Measurements from ENCODE around the gene GRAP2.
A peak's percentile ranks its signal among the peaks of the same experiment; 100 is the strongest.

GRAP2 gene

DNA sequence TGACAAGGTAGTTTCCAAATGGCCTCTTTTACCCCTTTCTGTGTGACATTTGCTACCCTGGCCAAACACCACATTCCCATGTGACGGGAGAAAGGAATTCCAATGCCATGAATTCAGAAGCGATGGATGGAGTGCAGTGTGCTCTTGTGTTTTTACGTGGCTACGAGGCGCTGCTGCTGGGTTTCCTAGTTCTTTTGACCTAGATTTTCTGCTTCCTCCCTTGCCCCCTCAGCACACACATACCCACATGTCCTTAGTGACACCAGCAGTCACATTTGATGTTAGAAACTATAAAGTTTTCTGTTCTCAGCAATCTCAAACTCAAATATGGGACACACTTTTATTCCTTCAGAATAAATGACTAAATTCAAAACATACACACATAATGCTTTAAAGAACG is 51.5 kb downstream of the GRAP2 start:
- Histone ChIP-seq H3K27me3 (ENCODE audit: control insufficient read depth in 2 of 2, insufficient read depth in 2 of 2, low read length in 2 of 2) (no peaks in the 10 kb centered on the region), H3K27ac (ENCODE audit: low read depth in 2 of 2, low read length in 2 of 2) (no peak overlapping the region), H3K9ac (ENCODE audit: low read depth in 1 of 2, low read length in 2 of 2) (no peak overlapping the region), H3K9me3 (ENCODE audit: control insufficient read depth in 2 of 2, low read length in 2 of 2) (no peaks in the 10 kb centered on the region), H3K4me1 (ENCODE audit: control insufficient read depth in 2 of 2, insufficient read depth in 2 of 2, low read length in 2 of 2) (peaks cover 0 to 3% of the 10 kb centered on the region in 2 donors), H3K36me3 (ENCODE audit: control insufficient read depth in 2 of 2, insufficient read depth in 2 of 2, low read length in 2 of 2) (no peaks in the 10 kb centered on the region), H3K4me3 (ENCODE audit: low read length in 2 of 2) (no peak overlapping the region)

DNA sequence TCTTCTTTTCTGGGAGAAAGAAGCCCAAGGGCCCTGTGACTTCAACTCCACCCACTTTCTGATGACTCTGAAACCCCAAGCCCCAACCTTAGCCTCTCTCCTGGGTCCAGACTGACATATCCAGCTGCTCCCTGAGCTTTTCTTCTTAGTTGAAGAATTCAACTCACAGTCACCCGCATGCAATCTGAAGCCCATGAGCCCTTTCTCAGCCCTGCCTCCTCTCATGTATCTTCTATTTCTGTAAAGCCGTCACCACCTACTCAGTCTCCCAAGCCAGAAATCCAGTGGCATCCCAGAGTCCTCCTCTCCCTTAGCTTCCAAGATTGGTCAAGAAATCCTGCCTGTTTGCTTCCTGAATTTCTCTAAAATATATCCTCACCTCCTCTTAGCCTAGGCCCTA is 52.2 kb downstream of the GRAP2 start:
- H3K9me3 ChIP-seq (ENCODE audit: control insufficient read depth in 2 of 2, low read length in 2 of 2): no peaks in the 10 kb centered on the region
- H3K4me3 ChIP-seq (ENCODE audit: low read length in 2 of 2): no peak overlapping the region
- H3K36me3 ChIP-seq (ENCODE audit: control insufficient read depth in 2 of 2, insufficient read depth in 2 of 2, low read length in 2 of 2): no peaks in the 10 kb centered on the region
- no peak overlapping the region for H3K9ac ChIP-seq (ENCODE audit: low read depth in 1 of 2, low read length in 2 of 2)
- no peak overlapping the region for H3K27ac ChIP-seq (ENCODE audit: low read depth in 2 of 2, low read length in 2 of 2)
- no peaks in the 10 kb centered on the region for H3K27me3 ChIP-seq (ENCODE audit: control insufficient read depth in 2 of 2, insufficient read depth in 2 of 2, low read length in 2 of 2)
- peaks cover 0 to 5% of the 10 kb centered on the region in 2 donors for H3K4me1 ChIP-seq (ENCODE audit: control insufficient read depth in 2 of 2, insufficient read depth in 2 of 2, low read length in 2 of 2)

DNA sequence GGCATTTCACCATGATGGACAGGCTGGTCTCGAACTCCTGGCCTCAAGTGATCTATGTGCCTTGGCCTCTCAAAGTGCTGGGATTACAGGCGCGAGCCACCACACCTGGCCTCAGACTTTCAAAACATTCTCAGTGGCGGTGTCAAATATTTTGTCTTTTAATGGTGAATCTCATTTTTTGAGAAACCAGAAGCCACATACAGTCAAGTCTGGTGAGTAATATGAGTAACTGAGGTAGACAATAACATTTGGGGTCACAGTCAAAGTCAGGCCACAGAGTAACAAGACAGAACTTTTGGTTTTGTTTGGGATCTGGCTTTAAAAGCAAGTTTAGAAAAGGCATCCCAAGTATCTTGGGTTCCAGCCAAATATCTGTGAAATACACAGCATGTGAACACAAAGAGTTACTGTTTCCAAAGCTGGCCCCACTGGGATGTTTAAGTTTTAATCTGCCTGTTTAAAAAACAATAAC is 53.7 kb downstream of the GRAP2 start:
- H3K4me3 ChIP-seq (ENCODE audit: low read length in 2 of 2): no peak overlapping the region
- no peaks in the 10 kb centered on the region for H3K27me3 ChIP-seq (ENCODE audit: control insufficient read depth in 2 of 2, insufficient read depth in 2 of 2, low read length in 2 of 2)
- no peak overlapping the region for H3K9ac ChIP-seq (ENCODE audit: low read depth in 1 of 2, low read length in 2 of 2)
- H3K27ac ChIP-seq (ENCODE audit: low read depth in 2 of 2, low read length in 2 of 2): no peak overlapping the region
- no peaks in the 10 kb centered on the region for H3K36me3 ChIP-seq (ENCODE audit: control insufficient read depth in 2 of 2, insufficient read depth in 2 of 2, low read length in 2 of 2)
- no peaks in the 10 kb centered on the region for H3K9me3 ChIP-seq (ENCODE audit: control insufficient read depth in 2 of 2, low read length in 2 of 2)
- H3K4me1 ChIP-seq (ENCODE audit: control insufficient read depth in 2 of 2, insufficient read depth in 2 of 2, low read length in 2 of 2): peaks cover 0 to 5% of the 10 kb centered on the region in 2 donors

DNA sequence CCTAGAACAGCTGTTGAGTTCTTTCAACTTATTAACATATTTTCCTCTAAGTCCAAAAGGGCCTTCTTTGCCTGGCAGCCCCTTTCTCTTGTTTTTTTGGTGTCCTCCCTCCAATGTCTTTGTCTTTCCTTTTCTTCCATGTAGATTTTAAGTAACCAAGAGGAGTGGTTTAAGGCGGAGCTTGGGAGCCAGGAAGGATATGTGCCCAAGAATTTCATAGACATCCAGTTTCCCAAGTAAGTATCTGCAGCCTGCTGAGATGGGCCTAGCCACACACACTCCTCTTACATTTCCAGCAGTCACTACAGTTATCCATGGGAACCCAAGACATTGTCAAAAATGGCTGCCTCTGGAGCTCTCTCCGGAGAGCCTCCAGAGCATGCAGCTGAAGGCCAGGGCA is 54.8 kb downstream of the GRAP2 start:
- Histone ChIP-seq H3K4me1 (ENCODE audit: control insufficient read depth in 2 of 2, insufficient read depth in 2 of 2, low read length in 2 of 2) (peaks cover 0 to 5% of the 10 kb centered on the region in 2 donors), H3K4me3 (ENCODE audit: low read length in 2 of 2) (no peak overlapping the region), H3K9ac (ENCODE audit: low read depth in 1 of 2, low read length in 2 of 2) (no peak overlapping the region), H3K27me3 (ENCODE audit: control insufficient read depth in 2 of 2, insufficient read depth in 2 of 2, low read length in 2 of 2) (no peaks in the 10 kb centered on the region), H3K27ac (ENCODE audit: low read depth in 2 of 2, low read length in 2 of 2) (no peak overlapping the region), H3K36me3 (ENCODE audit: control insufficient read depth in 2 of 2, insufficient read depth in 2 of 2, low read length in 2 of 2) (no peaks in the 10 kb centered on the region), H3K9me3 (ENCODE audit: control insufficient read depth in 2 of 2, low read length in 2 of 2) (no peaks in the 10 kb centered on the region)

DNA sequence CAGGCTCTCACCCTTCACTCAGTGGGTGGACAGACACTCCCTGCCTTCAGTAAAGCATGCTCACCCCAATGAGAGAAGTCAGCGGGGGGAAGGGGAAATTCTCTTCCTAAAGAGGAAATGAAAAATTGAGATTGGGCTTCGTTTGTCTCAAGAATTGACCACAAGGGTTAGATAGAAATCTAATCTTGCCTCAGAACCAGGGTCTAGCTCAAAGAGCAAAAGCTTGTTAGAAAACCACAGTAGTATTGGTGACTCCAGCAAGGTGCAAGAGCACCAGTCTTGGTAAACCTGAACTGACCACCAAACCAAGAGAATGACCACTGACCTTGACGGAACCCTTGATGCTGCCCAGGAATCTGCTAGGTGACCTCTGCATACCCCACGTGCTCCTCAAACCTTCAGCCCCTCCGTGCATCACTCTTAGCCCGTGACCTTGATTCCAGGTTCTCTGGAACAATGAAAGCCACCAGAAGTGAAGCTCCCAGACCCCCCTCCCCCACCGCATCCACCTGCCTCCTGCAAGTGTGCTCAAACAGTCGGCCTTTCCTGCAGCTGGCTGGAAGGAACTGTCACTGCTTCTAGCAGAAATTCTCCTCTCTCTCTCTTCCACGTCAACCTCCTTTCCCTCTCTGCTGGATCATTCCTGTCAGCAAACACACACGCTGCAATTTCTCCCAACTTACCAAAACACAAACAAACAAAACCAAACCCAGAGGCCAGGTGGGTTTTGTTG is 56.2 kb downstream of the GRAP2 start:
- no peaks in the 10 kb centered on the region for H3K36me3 ChIP-seq (ENCODE audit: control insufficient read depth in 2 of 2, insufficient read depth in 2 of 2, low read length in 2 of 2)
- H3K4me1 ChIP-seq (ENCODE audit: control insufficient read depth in 2 of 2, insufficient read depth in 2 of 2, low read length in 2 of 2): peaks cover 0 to 5% of the 10 kb centered on the region in 2 donors
- H3K27me3 ChIP-seq (ENCODE audit: control insufficient read depth in 2 of 2, insufficient read depth in 2 of 2, low read length in 2 of 2): no peaks in the 10 kb centered on the region
- H3K9me3 ChIP-seq (ENCODE audit: control insufficient read depth in 2 of 2, low read length in 2 of 2): no peaks in the 10 kb centered on the region
- no peak overlapping the region for H3K9ac ChIP-seq (ENCODE audit: low read depth in 1 of 2, low read length in 2 of 2)
- no peak overlapping the region for H3K4me3 ChIP-seq (ENCODE audit: low read length in 2 of 2)
- no peak overlapping the region for H3K27ac ChIP-seq (ENCODE audit: low read depth in 2 of 2, low read length in 2 of 2)

DNA sequence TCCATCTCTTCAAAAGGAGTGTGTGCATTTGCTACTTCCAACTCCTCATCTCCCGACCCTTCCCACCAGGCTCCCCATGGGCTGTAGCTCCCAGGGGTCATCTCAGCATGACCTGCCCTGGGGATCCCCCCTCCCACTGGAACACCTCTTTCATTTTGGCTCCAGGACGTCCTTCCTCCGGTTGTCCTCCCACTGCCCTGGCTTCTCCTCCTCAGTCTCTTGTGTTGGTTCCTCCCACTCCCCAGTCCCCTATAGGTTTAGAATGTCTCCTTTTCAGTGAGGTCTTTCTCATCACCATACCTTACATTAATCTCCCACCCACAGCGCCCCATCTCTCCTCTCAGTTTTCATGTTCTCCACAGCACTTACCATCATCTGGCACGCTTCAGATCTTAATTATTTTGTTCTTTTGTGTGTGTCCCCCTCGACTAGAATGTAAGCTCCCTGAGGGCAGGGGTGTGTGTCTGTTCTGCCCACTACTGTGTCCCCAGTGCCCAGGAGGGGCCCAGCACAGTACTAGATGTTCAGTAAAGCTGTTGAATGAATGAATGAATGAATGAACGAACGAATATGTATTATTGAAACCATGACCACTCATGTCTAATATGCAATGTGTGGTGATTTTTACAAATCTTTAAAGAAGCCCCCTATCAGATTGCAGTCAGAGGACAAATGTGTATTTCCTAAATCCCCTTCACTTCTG is 57.3 kb downstream of the GRAP2 start:
- H3K4me3 ChIP-seq (ENCODE audit: low read length in 2 of 2): no peak overlapping the region
- H3K36me3 ChIP-seq (ENCODE audit: control insufficient read depth in 2 of 2, insufficient read depth in 2 of 2, low read length in 2 of 2): no peaks in the 10 kb centered on the region
- H3K27me3 ChIP-seq (ENCODE audit: control insufficient read depth in 2 of 2, insufficient read depth in 2 of 2, low read length in 2 of 2): no peaks in the 10 kb centered on the region
- H3K27ac ChIP-seq (ENCODE audit: low read depth in 2 of 2, low read length in 2 of 2): no peak overlapping the region
- H3K9ac ChIP-seq (ENCODE audit: low read depth in 1 of 2, low read length in 2 of 2): no peak overlapping the region
- peaks cover 0 to 5% of the 10 kb centered on the region in 2 donors for H3K4me1 ChIP-seq (ENCODE audit: control insufficient read depth in 2 of 2, insufficient read depth in 2 of 2, low read length in 2 of 2)
- H3K9me3 ChIP-seq (ENCODE audit: control insufficient read depth in 2 of 2, low read length in 2 of 2): no peaks in the 10 kb centered on the region

DNA sequence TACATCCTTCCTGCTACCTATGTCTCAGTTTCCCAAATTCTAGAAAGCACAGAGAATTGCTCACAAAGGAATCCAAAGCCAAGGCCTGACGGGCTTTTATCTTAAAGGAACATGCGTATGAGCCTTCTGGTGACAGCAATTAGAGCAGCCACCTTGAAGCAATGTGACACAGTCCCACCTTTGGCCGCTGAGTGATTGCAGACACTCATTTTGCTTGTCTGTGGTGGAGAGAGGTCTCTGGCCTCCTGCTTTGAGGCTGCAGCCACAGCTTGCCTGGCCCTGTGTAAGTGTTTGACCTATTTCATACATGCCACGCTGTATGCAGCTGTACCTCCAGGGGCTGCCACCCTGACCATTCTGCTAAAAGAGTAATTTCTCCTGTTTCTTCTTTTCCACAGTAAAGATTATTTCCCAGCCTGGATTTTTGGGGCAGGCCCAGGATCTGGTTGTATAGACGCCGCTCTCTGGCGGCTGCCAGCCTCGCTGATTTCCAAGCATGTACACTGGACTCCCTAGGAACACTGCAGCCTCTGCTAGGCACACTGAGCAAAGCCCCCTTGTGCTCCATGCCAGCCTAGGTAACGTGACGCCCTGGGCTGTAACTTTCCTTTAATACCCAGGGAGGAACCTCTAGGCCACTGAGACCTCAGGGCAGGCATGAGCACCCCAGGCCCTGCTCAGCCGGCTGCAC is 58.2 kb downstream of the GRAP2 start:
- Histone ChIP-seq H3K9me3 (ENCODE audit: control insufficient read depth in 2 of 2, low read length in 2 of 2) (no peaks in the 10 kb centered on the region), H3K4me3 (ENCODE audit: low read length in 2 of 2) (no peak overlapping the region), H3K27me3 (ENCODE audit: control insufficient read depth in 2 of 2, insufficient read depth in 2 of 2, low read length in 2 of 2) (no peaks in the 10 kb centered on the region), H3K9ac (ENCODE audit: low read depth in 1 of 2, low read length in 2 of 2) (no peak overlapping the region), H3K4me1 (ENCODE audit: control insufficient read depth in 2 of 2, insufficient read depth in 2 of 2, low read length in 2 of 2) (peaks cover 0 to 3% of the 10 kb centered on the region in 2 donors), H3K27ac (ENCODE audit: low read depth in 2 of 2, low read length in 2 of 2) (no peak overlapping the region), H3K36me3 (ENCODE audit: control insufficient read depth in 2 of 2, insufficient read depth in 2 of 2, low read length in 2 of 2) (no peaks in the 10 kb centered on the region)

DNA sequence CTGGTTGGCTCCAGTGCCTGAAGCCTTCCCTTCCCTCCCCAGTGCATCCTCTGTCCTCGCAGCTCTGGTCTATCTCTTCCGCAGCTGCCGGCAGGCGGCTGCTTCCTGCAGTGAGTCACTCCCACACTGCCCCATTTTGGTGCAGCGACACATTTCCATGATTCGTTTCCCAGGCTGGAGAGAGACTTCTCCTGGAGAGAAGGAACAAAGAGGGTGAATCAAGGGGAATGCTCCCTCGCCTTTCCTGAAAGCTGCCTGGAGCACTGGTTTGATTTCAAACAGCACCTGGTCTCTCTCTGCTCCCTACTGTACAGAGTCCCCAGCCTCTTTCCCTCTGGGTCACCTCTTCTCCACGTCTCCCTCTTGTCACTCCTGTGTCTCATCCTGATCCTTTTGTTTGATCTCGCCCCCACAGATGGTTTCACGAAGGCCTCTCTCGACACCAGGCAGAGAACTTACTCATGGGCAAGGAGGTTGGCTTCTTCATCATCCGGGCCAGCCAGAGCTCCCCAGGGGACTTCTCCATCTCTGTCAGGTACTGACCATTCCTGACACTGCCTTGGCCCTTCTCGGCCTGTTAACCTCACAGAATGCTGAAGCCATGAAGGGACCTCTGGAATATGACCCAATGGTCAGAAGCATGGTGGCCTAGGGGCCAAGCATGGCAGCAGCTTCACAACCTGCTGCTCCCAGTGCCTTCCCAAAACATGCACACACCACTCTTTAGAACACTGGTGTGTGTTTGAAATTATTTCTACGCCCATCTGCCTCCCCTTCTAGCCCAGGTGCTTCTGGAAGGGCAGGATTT is 59.0 kb downstream of the GRAP2 start, which contains the start of gene TMA7B:
Gene TMA7B, plus strand, starts transcription at position 758 of the 808 bp plus-strand sequence. CDS start 3,978 bp downstream, outside the sequence.
- Histone ChIP-seq H3K9me3 (ENCODE audit: control insufficient read depth in 2 of 2, low read length in 2 of 2) (no peaks in the 10 kb centered on the region), H3K4me1 (ENCODE audit: control insufficient read depth in 2 of 2, insufficient read depth in 2 of 2, low read length in 2 of 2) (peaks cover 0 to 3% of the 10 kb centered on the region in 2 donors), H3K4me3 (ENCODE audit: low read length in 2 of 2) (peak within 1 kb of the TSS in 1 of 2 donors; percentile 15), H3K27ac (ENCODE audit: low read depth in 2 of 2, low read length in 2 of 2) (no peak within 1 kb of the TSS), H3K36me3 (ENCODE audit: control insufficient read depth in 2 of 2, insufficient read depth in 2 of 2, low read length in 2 of 2) (peaks cover 0 to 2% of the 10 kb centered on the region in 2 donors), H3K9ac (ENCODE audit: low read depth in 1 of 2, low read length in 2 of 2) (no peak within 1 kb of the TSS), H3K27me3 (ENCODE audit: control insufficient read depth in 2 of 2, insufficient read depth in 2 of 2, low read length in 2 of 2) (no peaks in the 10 kb centered on the region)

DNA sequence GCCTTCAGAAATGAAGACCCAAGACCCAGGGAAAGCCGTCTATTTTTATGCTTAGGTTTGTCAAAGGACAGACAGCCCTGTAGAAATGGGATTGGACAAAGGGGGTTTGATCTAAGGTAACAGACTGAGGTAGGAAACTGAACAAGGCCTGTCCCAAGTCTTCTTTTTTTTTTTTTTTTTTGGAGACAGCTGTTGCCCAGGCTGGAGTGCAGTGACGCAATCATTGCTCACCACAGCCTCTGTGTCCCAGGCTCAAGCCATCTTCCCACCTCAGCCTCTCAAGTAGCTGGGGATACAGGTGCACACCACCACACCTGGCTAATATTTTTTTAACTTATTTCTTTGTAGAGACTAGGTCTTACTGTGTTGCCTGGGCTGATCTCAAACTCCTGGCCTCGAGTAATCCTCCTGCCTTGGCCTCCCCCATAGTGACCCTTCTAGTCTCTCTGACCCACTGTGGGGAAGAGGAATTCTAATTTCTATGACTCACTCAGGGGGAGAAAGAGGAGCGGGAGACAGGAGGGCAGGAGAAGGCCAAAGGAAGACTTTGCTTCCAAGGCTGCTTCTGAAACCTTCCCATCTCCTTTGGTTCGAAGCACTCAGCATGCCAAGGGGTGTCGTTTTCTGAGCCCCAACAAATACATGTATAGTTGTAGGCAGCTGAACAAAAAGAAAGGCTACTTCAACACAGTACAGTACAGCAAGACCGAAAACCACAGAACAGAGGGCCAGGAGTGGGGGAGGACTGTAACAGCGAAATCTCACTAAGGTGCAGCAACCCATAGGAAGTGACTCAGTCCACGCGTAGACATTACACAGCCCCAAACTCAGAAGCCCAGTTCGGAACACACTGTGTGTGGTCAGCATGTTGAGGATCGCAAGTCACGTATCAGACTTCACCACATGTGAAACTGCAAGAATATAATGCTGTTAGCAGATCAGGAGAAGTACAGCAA is 60.2 kb downstream of the GRAP2 start:
- Histone ChIP-seq H3K27ac (ENCODE audit: low read depth in 2 of 2, low read length in 2 of 2) (no peak overlapping the region), H3K4me3 (ENCODE audit: low read length in 2 of 2) (peak overlapping the region in 1 of 2 donors; percentile 15), H3K9me3 (ENCODE audit: control insufficient read depth in 2 of 2, low read length in 2 of 2) (no peaks in the 10 kb centered on the region), H3K4me1 (ENCODE audit: control insufficient read depth in 2 of 2, insufficient read depth in 2 of 2, low read length in 2 of 2) (peaks cover under 1 to 3% of the 10 kb centered on the region in 2 donors), H3K9ac (ENCODE audit: low read depth in 1 of 2, low read length in 2 of 2) (no peak overlapping the region), H3K36me3 (ENCODE audit: control insufficient read depth in 2 of 2, insufficient read depth in 2 of 2, low read length in 2 of 2) (peaks cover 0 to 2% of the 10 kb centered on the region in 2 donors), H3K27me3 (ENCODE audit: control insufficient read depth in 2 of 2, insufficient read depth in 2 of 2, low read length in 2 of 2) (no peaks in the 10 kb centered on the region)

Measured in mucosa of rectum (tissue), 2 donors.